PC-3 (cell line): ENCODE data around the gene PADI4.

ENCODE experiments used
- EZH2phosphoT487 ChIP-seq: fragments of 300-600 bp; sonication (generic); IDR thresholded peaks from 2 replicates; pipeline ENCODE4 v1.6.1; 2018; ENCODE audit warnings: mild to moderate bottlenecking, antibody characterized with exemption, low read length, borderline replicate concordance
- TF ChIP-seq, protein P1 (sequence below): fragments of 300-600 bp; sonication (generic); conservative IDR thresholded peaks from 2 replicates; pipeline ENCODE4 v1.5.1; 2017; ENCODE audit warnings: antibody characterized with exemption, low read depth, mild to moderate bottlenecking, low read length

DNA sequence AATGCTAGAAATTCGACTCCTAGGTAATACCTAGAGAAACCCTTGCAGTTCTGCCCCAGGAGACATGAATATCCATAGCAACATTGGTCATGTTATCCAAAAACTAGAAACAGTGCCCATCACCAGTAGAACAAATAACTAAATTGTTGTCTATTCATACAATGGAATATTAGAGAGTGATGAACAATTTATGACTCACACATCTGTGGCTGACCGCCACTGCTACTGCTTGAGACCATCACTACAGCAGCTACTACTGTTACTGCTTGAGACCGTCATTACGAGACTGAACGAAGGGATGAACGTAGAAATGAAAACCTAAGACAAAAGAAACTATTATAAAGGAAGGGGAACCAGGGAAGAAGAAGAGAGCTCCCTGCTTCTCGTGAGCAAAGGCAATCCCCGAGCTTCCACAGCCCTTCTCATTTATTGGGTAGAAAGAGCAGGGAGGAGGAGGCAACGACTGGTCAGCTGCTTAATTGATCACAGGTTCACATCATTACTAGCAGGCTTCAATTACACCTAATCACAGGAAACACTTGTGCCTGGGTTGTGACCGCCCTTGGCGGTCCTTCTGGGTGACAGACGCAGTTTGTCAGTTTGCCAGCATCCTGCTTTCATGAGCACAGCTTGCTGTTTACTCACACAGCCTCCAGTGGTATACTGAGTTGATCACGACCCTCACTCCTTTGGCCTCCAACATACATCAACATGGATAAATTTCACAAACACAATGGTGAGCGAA, 14.1 kb upstream of the PADI4 start:
- TF ChIP-seq, protein P1, sequence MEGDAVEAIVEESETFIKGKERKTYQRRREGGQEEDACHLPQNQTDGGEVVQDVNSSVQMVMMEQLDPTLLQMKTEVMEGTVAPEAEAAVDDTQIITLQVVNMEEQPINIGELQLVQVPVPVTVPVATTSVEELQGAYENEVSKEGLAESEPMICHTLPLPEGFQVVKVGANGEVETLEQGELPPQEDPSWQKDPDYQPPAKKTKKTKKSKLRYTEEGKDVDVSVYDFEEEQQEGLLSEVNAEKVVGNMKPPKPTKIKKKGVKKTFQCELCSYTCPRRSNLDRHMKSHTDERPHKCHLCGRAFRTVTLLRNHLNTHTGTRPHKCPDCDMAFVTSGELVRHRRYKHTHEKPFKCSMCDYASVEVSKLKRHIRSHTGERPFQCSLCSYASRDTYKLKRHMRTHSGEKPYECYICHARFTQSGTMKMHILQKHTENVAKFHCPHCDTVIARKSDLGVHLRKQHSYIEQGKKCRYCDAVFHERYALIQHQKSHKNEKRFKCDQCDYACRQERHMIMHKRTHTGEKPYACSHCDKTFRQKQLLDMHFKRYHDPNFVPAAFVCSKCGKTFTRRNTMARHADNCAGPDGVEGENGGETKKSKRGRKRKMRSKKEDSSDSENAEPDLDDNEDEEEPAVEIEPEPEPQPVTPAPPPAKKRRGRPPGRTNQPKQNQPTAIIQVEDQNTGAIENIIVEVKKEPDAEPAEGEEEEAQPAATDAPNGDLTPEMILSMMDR: no peak
- TF ChIP-seq EZH2phosphoT487: no peak
